B cell (primary cell): Measurements from ENCODE around the gene TRIM47. TPM values are rescaled to one million over a fixed set of nuclear protein-coding genes. Genes with fewer than 3 reads are reported as not detected.
A peak's percentile ranks its signal among the peaks of the same experiment; 100 is the strongest.

Experiments used
- ATAC-seq: fragments of 200-7000 bp; cut with Tn5 transposase; one replicate; pipeline ENCODE4 v1.10.0; 2021; ENCODE audit warnings: low read depth, mild to moderate bottlenecking, moderate number of reproducible peaks, moderate library complexity
- CTCF ChIA-PET: fragments of 350-600 bp; sonication (Branson Sonifier 250); formaldehyde crosslinking; loops from one replicate; lab custom pipeline; 2021; ENCODE audit warnings: antibody characterized with exemption, inconsistent platforms; lab: Charles Lee
- POLR2A ChIA-PET: fragments of 350-600 bp; sonication (Branson Sonifier 250); formaldehyde crosslinking; loops from one replicate; lab custom pipeline; 2021; ENCODE audit warnings: antibody characterized with exemption; lab: Charles Lee
- DNase-seq: peaks from one replicate; pipeline ENCODE4 v3.0.0; 2013
- H2AFZ ChIP-seq: 2 replicates; pipeline ENCODE4 v1.6.1; 2012; ENCODE audit warnings: mild to moderate bottlenecking, low read depth, low read length; ENCODE audit not compliant: insufficient read depth, poor library complexity, severe bottlenecking
- H3K27ac ChIP-seq, 2 donors: 1 replicate in 1 of 2; 2 replicates in 1 of 2; pipeline ENCODE4 v1.5.1; 2012 to 2013; ENCODE audit warnings: low read length in 2 of 2, mild to moderate bottlenecking in 2 of 2, moderate library complexity in 1 of 2
- H3K27me3 ChIP-seq, 4 experiments: fragments of 200-600 bp in 1 of 4; sonication (generic) in 1 of 4; replicated peaks in 1 of 4; 1 replicate in 2 of 4; 2 replicates in 2 of 4; pipeline versions ENCODE4 v1.6.1 to v1.7.0; 2013 to 2016; ENCODE audit warnings: low read length in 3 of 4, mild to moderate bottlenecking in 2 of 4, mixed read lengths in 1 of 4, moderate library complexity in 1 of 4; ENCODE audit not compliant: insufficient read depth in 4 of 4, control insufficient read depth in 3 of 4; ENCODE audit errors: control extremely low read depth in 1 of 4
- H3K36me3 ChIP-seq, 2 experiments: replicated peaks in 1 of 2; 1 replicate in 1 of 2; 2 replicates in 1 of 2; pipeline versions ENCODE4 v1.6.1 to v1.7.1; 2013; ENCODE audit warnings: low read length in 1 of 2; ENCODE audit not compliant: insufficient read depth in 2 of 2, control insufficient read depth in 1 of 2; ENCODE audit errors: control extremely low read depth in 1 of 2, extremely low read depth in 1 of 2
- H3K4me1 ChIP-seq, 2 donors: fragments of 200-600 bp in 1 of 2; sonication (generic) in 1 of 2; 1 replicate in 1 of 2; 2 replicates in 1 of 2; pipeline versions ENCODE4 v1.5.1 to v1.6.1; 2013 to 2017; ENCODE audit warnings: low read length in 2 of 2; ENCODE audit not compliant: control insufficient read depth in 2 of 2, insufficient read depth in 2 of 2
- H3K4me2 ChIP-seq: replicated peaks from 2 replicates; pipeline ENCODE3; 2012; ENCODE audit warnings: mild to moderate bottlenecking, low read depth, low read length; ENCODE audit not compliant: poor library complexity, severe bottlenecking
- H3K4me3 ChIP-seq, 5 experiments: fragments of 200-600 bp in 1 of 5; sonication (generic) in 1 of 5; 1 replicate in 3 of 5; 2 replicates in 2 of 5; pipeline versions ENCODE4 v1.5.1 to v1.7.0; 2011 to 2016; ENCODE audit warnings: low read length in 4 of 5, mild to moderate bottlenecking in 4 of 5, low read depth in 2 of 5, control low read depth in 1 of 5, moderate library complexity in 1 of 5; ENCODE audit not compliant: insufficient read depth in 1 of 5; ENCODE audit errors: control extremely low read depth in 1 of 5, extremely low read depth in 1 of 5
- H3K79me2 ChIP-seq: fragments of 200-600 bp; sonication (generic); one replicate; pipeline ENCODE4 v1.6.0; 2016; ENCODE audit warnings: low read length; ENCODE audit not compliant: control insufficient read depth, insufficient read depth
- H3K9ac ChIP-seq: fragments of 200-600 bp; sonication (generic); 2 replicates; pipeline ENCODE4 v1.6.1; 2017; ENCODE audit warnings: mild to moderate bottlenecking, low read length, moderate library complexity
- H3K9me3 ChIP-seq, 3 donors: one replicate each; pipeline versions ENCODE4 v1.6.1 to v1.7.1; 2013; ENCODE audit warnings: low read length in 2 of 3; ENCODE audit not compliant: control insufficient read depth in 2 of 3, insufficient read depth in 1 of 3; ENCODE audit errors: control extremely low read depth in 1 of 3
- H4K20me1 ChIP-seq: 2 replicates; pipeline ENCODE4 v1.6.0; 2012; ENCODE audit warnings: mild to moderate bottlenecking, low read length; ENCODE audit not compliant: insufficient read depth, control insufficient read depth, poor library complexity, severe bottlenecking
- H3K27ac Mint-ChIP-seq: one replicate; pipeline ENCODE4 v1.8.0; 2021; ENCODE audit warnings: mixed read lengths
- H3K27me3 Mint-ChIP-seq: one replicate; pipeline ENCODE4 v1.8.0; 2021; ENCODE audit warnings: mixed read lengths
- H3K4me1 Mint-ChIP-seq: one replicate; pipeline ENCODE4 v1.8.0; 2021; ENCODE audit warnings: mixed read lengths
- H3K4me3 Mint-ChIP-seq: one replicate; pipeline ENCODE4 v1.8.0; 2021; ENCODE audit warnings: mixed read lengths
- H3K9me3 Mint-ChIP-seq: one replicate; pipeline ENCODE4 v1.8.0; 2022; ENCODE audit warnings: mixed read lengths; ENCODE audit not compliant: insufficient read depth
- EZH2 ChIP-seq: IDR thresholded peaks from 2 replicates; pipeline ENCODE4 v1.6.1; 2012; ENCODE audit warnings: borderline replicate concordance, low read depth, mild to moderate bottlenecking, moderate library complexity, low read length; ENCODE audit not compliant: insufficient read depth, poor library complexity, severe bottlenecking
- WGBS: methylation state at CpG from one replicate; pipeline ENCODE4 v1.1.5; 2013; ENCODE audit warnings: missing lambda C conversion rate; ENCODE audit not compliant: insufficient coverage; 5-methylcytosine and 5-hydroxymethylcytosine counted together
- intact Hi-C: fragments of 100-400 bp; cut with micrococcal nuclease; formaldehyde crosslinking; loops from one replicate; pipeline ENCODE4 v1.10.0; 2022
- polyA minus RNA-seq: library from RNA; depleted of rRNA, polyadenylated mRNA; stranded (reverse); fragments of >200 nt; gene quantifications from 2 replicates; pipeline ENCODE4 v1.2.3, GENCODE V29; 2012
- polyA plus RNA-seq: library from polyadenylated mRNA; depleted of rRNA; stranded (reverse); fragments of >200 nt; gene quantifications from 2 replicates; pipeline ENCODE4 v1.2.3, GENCODE V29; 2012
- total RNA-seq, 2 donors: library from RNA; stranded (reverse); fragments of 120-200 nt in 1 of 2; gene quantifications; 1 replicate in 1 of 2; 2 replicates in 1 of 2; pipeline versions ENCODE4 v1.2.3 to v1.2.4, GENCODE V29; 2013 to 2022
- TF ChIP-seq, protein P1 (sequence below): fragments of 200-600 bp; IDR thresholded peaks from one replicate; pipeline ENCODE4 v1.8.0; 2022; ENCODE audit warnings: antibody characterized with exemption, mild to moderate bottlenecking

The TRIM47 gene, protein sequence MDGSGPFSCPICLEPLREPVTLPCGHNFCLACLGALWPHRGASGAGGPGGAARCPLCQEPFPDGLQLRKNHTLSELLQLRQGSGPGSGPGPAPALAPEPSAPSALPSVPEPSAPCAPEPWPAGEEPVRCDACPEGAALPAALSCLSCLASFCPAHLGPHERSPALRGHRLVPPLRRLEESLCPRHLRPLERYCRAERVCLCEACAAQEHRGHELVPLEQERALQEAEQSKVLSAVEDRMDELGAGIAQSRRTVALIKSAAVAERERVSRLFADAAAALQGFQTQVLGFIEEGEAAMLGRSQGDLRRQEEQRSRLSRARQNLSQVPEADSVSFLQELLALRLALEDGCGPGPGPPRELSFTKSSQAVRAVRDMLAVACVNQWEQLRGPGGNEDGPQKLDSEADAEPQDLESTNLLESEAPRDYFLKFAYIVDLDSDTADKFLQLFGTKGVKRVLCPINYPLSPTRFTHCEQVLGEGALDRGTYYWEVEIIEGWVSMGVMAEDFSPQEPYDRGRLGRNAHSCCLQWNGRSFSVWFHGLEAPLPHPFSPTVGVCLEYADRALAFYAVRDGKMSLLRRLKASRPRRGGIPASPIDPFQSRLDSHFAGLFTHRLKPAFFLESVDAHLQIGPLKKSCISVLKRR
- total RNA-seq (5.3 and 6.4 TPM in 2 replicates), polyA plus RNA-seq (2.3 and 8.3 TPM in 2 replicates), polyA minus RNA-seq (5.1 and 5.7 TPM in 2 replicates)
- total RNA-seq (2013): 4.3 TPM

DNA sequence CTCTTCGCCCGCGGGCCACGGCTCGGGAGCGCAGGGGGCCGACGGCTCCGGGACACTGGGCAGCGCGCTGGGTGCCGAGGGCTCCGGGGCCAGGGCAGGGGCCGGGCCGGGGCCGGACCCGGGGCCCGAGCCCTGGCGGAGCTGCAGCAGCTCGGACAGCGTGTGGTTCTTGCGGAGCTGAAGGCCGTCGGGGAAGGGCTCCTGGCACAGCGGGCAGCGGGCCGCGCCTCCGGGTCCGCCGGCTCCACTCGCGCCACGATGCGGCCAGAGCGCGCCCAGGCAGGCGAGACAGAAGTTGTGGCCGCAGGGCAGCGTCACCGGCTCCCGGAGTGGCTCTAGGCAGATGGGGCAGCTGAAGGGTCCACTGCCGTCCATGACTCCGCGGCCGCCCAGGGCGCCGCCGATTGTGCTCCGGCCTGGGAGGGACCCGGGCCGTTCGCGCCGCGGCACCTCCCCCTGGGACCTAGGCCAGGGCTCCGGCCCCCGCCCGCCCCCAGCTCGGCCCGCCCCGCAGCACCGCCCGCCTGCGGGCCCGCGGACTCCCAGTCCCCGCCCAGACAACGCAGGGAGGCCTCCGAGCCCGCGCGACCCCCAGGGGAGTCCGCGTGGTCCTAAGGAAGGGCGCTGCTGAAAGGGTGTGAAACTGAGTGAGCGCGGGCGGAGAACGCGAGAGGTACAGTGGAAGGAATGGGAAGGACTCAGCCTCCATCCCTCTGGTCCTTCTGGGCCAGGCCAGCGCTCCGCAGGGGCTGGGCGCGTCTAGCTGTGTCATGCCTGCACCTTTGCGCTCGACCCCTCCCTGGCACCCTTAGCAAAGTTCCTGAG is at the start of gene TRIM47:
Gene TRIM47 (minus strand): TSS at position 408 of the 825 bp plus-strand sequence. CDS start 33 bp downstream, at position 375.
- H2AFZ ChIP-seq: peak within 1 kb of the TSS; percentile 94
- peak within 1 kb of the TSS in 4 of 5 experiments; percentile 46 to 69 (median 52) for H3K4me3 ChIP-seq
- POLR2A ChIA-PET: interaction anchor here (0.5 to 3.3 kb wide), 8 partner anchors 18 to 113 kb away, joined by 3 to 24 read pairs (median 4); partner anchors contain the start of genes GALK1, MRPL38, TRIM65 and WBP2
- H3K4me1 Mint-ChIP-seq: peaks cover 35% of the 10 kb centered on the region
- no peaks in the 10 kb centered on the region for H4K20me1 ChIP-seq
- no peaks in the 10 kb centered on the region for H3K79me2 ChIP-seq
- DNase-seq (peak; percentile 50), ATAC-seq (no peak)
- peaks cover 30 to 36% of the 10 kb centered on the region in 2 donors for H3K4me1 ChIP-seq
- CTCF ChIA-PET: interaction anchor here (0.8 to 5.6 kb wide), 18 partner anchors 9 to 125 kb away, joined by 3 to 52 read pairs (median 6); partner anchors contain the start of genes GALK1, TRIM65, UNC13D and UNK
- under 1% methylated on average over 87 of the region's 87 CpGs for WGBS
- H3K9me3 Mint-ChIP-seq: no peaks in the 10 kb centered on the region
- H3K27ac ChIP-seq: peak within 1 kb of the TSS; percentile 44 to 55
- peak within 1 kb of the TSS; percentile 98 for H3K4me2 ChIP-seq
- H3K9me3 ChIP-seq: no peaks in the 10 kb centered on the region
- intact Hi-C loops: loop anchor here (5.0 kb wide), 1 partner anchor 36 kb away; the partner anchor contains the start of gene UNC13D
- peak within 1 kb of the TSS; percentile 76 for H3K9ac ChIP-seq
- peaks cover 4% of the 10 kb centered on the region for H3K27me3 Mint-ChIP-seq
- no peak for TF ChIP-seq EZH2
- TF ChIP-seq, protein P1, sequence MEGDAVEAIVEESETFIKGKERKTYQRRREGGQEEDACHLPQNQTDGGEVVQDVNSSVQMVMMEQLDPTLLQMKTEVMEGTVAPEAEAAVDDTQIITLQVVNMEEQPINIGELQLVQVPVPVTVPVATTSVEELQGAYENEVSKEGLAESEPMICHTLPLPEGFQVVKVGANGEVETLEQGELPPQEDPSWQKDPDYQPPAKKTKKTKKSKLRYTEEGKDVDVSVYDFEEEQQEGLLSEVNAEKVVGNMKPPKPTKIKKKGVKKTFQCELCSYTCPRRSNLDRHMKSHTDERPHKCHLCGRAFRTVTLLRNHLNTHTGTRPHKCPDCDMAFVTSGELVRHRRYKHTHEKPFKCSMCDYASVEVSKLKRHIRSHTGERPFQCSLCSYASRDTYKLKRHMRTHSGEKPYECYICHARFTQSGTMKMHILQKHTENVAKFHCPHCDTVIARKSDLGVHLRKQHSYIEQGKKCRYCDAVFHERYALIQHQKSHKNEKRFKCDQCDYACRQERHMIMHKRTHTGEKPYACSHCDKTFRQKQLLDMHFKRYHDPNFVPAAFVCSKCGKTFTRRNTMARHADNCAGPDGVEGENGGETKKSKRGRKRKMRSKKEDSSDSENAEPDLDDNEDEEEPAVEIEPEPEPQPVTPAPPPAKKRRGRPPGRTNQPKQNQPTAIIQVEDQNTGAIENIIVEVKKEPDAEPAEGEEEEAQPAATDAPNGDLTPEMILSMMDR: peak; percentile 40
- H3K27ac Mint-ChIP-seq: peak within 1 kb of the TSS; percentile 91
- H3K4me3 Mint-ChIP-seq: peak within 1 kb of the TSS; percentile 90
- H3K27me3 ChIP-seq: peaks cover 0 to 7% (median 1%) of the 10 kb centered on the region in 4 experiments
- H3K36me3 ChIP-seq: no peaks in the 10 kb centered on the region
